GM21390 (cell line): ENCODE measurements around the gene TMEM25.

Experiments
- ATAC-seq: cut with Tn5 transposase; IDR thresholded peaks from one replicate; pipeline ENCODE4 v1.9.1; 2021; ENCODE audit not compliant: unreplicated experiment

The TMEM25 gene

GRCh38 chr11:118532091-118532490 lies 1.1 kb downstream of the TMEM25 start:
- ATAC-seq = no peak

DNA sequence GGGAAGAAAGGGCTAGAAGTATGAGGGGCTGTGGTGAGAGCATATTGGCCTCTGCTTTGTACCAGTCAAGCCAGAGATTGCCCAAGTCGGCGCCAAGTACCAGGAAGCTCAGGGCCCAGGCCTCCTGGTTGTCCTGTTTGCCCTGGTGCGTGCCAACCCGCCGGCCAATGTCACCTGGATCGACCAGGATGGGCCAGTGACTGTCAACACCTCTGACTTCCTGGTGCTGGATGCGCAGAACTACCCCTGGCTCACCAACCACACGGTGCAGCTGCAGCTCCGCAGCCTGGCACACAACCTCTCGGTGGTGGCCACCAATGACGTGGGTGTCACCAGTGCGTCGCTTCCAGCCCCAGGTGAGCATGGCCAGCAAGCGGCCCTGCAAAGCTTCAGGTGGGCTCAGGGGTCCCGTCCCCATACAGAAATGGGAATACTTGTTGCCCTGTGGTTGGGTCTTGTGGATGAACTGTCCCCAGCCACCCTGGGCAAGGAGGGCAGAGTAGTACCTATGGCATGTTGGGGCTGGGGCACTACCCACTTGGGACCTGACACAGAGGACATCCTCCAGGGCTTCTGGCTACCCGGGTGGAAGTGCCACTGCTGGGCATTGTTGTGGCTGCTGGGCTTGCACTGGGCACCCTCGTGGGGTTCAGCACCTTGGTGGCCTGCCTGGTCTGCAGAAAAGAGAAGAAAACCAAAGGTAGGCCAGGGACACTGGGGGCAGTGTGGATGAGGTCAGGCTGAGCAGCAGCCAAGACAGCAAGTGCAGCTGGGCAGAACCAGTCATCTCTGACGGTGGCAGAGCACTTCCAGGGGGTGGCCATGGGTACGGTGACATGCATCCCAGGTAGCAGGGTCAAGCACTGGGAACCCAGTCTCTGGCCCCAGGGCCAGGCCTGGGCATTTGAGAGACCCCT lies 2.1 kb downstream of the TMEM25 start:
- no peak for ATAC-seq

- ATAC-seq = no peak
Observed at GRCh38 chr11:118533769-118534729, 3.1 kb downstream of the TMEM25 start.

- ATAC-seq = no peak
Observed at GRCh38 chr11:118535261-118535660, 4.3 kb downstream of the TMEM25 start.

- ATAC-seq = no peak
Observed at GRCh38 chr11:118536726-118537125, 5.7 kb downstream of the TMEM25 start.

DNA sequence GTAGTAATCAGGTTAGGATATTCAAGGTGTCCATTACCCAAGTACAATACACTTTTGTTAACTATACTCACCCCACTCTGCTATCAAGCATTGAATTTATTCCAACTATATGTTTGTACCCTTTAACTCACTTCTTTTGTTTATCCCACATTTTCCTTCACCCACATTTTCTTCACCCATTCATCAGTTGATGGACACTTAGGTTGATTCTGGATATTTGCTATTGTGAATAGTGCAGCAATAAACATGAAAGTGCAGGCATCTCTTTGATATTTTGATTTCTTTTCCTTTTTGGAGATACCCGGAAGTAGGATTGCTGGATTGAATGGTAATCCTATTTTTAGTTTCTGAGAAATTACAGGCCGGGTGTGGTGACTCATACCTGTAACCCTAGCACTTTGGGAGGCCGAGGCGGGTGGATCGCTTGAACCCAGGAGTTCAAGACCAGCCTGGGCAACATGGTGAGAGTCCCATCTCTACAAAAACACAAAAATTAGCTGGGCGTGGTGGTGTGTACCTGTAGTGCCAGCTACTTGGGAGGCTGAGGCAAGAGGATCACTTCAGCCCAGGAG lies 6.5 kb downstream of the TMEM25 start:
- no peak for ATAC-seq

DNA sequence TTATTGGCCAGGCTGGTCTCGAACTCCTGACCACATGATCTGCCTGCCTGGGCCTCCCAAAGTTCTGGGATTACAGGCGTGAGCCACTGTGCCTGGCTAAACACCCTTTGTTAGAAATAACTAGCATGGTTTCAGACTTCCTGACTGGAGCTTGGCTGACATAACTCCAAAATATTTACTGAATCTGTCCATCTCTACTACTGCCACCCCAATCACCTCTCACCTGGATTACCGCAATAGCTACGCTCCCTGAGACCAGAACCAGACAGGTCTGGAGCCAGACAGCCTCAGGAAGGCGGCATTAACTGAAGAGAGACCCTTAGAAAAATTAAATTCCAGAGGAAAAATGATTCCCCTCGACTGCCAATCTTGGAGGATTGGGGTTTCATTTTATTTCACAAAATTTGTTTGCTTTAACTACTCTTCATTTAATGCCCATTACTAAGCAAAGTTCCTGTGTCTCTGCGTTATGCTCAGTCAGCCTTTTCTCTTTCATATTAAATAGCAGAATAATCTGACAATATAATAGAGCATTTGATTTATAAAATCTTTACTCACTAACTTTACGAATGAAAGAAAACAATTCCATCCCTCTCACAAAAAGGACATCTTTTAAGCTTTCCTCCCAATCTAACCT lies 13.1 kb downstream of the TMEM25 start:
- ATAC-seq = no peak

- no peak for ATAC-seq
Observed at GRCh38 chr11:118544647-118545010, 13.6 kb downstream of the TMEM25 start.

- ATAC-seq = no peak
Observed at GRCh38 chr11:118545533-118545932, 14.5 kb downstream of the TMEM25 start.

GRCh38 chr11:118547132-118547531 lies 16.1 kb downstream of the TMEM25 start:
- no peak for ATAC-seq

GRCh38 chr11:118552341-118552740 lies 21.3 kb downstream of the TMEM25 start:
- no peak for ATAC-seq

DNA sequence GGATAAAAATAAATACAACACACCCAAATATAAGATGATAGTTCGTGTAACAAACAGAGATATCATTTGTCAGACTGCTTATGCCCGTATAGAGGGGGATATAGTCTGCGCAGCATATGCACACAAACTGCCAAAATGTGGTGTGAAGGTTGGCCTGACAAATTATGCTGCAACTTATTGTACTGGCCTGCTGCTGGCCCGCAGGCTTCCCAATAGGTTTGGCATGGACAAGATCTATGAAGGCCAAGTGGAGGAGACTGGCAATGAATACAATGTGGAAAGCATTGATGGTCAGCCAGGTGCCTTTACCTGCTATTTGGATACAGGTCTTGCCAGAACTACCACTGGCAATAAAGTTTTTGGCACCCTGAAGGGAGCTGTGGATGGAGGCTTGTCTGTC lies 29.8 kb downstream of the TMEM25 start:
- no peak for ATAC-seq

DNA sequence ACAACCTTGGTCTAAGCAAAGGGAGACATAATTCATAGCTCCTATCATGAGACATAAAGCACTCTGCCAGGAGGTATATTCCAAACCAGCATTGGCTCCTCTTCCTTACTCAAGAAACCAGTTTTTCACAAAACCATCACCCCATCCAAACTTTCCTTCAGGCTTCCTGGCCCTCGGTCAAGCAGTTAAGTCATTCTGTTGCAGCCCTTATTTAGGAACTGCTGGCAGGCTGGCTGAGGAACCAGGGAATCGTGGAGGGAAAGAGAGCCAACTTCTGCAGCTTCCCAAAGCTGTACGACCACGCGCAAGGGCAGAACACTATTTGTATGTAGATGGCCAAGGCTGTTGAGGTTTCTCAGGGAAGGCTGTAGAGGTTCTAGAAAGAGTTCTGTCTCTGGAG lies 34.1 kb downstream of the TMEM25 start:
- ATAC-seq = no peak

DNA sequence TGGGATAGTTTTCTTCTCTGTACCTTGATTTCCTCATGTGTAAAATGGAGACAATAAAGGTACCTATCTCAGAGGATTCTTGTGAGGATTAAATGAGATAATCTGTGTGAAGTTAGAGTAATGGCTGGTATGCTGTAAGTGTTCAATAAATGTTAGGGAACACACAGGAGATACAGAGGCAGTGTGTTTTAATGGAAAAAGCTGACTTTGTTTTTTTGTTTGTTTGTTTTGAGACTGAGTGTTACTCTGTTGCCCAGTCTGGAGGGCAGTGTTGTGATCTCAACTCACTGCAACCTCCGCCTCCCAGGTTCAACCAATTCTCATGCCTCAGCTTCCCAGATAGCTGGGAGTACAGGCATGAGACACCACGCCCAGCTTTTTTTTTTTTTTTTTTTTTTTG lies 38.7 kb downstream of the TMEM25 start:
- ATAC-seq = no peak

DNA sequence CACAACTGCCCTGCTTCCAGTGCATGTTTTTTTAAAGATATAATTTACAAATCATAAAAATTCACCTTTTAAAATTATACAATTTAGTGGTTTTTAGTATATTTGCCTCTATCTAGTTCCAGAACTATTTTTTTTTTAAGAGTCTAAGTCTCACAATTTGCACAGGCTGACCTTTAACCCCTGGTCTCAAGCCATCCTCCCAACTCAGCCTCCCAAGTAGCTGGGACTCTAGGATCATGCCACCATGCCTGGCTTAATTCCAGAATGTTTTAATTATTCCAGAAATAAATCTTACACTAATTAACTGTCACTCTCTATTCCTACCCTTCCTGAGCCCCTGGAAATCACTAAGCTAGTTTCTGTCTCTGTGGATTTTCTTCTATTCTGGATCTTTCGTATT lies 39.8 kb downstream of the TMEM25 start:
- ATAC-seq = no peak

- ATAC-seq = peak; percentile 11
Observed at GRCh38 chr11:118571701-118572060, 40.7 kb downstream of the TMEM25 start.

DNA sequence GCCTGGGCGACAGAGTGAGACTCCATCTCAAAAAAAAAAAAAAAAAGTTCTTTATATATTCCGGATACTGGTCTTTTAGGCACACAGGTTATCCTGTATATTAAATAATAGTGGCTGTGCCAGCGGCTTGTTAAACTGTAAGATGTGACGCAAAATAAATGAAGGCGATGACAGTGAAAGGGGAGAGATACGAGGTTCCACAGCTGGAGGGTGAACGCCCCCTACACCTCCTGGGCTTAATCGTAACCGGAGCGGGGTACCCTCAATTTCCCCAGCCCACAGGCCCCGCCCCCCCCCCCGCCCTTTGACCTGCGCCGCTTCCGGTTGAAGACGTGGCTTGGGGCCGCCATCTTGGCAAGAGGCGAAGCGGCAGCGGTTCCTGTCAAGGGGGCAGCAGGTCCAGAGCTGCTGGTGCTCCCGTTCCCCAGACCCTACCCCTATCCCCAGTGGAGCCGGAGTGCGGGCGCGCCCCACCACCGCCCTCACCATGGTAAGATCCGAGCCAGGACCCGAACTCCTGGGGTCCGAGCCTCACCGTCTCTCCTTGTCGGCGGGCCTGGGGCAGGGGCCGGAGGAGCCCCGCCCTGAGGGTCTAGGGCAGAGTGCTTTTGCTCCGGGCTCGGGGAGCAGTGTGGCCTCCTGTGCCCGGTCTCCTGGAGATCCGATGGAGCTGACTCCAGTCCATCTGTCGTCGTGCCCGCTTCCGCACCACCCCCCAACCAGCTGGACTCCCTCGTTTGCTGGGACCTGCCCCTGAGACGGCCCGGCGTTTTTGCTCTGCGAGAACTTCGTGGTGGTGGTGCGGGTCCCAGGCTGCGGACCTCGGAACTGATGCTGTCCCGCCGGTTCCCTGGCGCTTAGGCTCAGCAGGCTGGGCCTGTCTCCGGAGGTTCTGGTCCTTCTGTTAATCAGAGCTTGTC lies 41.3 kb downstream of the TMEM25 start, which contains the start of gene ARCN1:
Gene ARCN1 (plus strand): TSS at position 349 of the 920 bp plus-strand sequence. CDS start 139 bp downstream, at position 488.
- peak; percentile 61 for ATAC-seq

- ATAC-seq = no peak
Observed at GRCh38 chr11:118572981-118573550, 42.1 kb downstream of the TMEM25 start.

GRCh38 chr11:118574636-118575035 lies 43.6 kb downstream of the TMEM25 start:
- no peak for ATAC-seq
